Stimulated activated CD8-positive, alpha-beta memory T cell treated with anti-CD3 and anti-CD28 coated beads, Interleukin-7, amount 100 ng/mL, for 4 hours (primary cell): ENCODE results near the gene NSFL1C.

Source experiments
- DNase-seq, 2 donors: peaks; one replicate each; pipeline ENCODE4 v3.0.0-alpha.2; 2020; ENCODE audit warnings: low read depth in 2 of 2

The NSFL1C gene

DNA sequence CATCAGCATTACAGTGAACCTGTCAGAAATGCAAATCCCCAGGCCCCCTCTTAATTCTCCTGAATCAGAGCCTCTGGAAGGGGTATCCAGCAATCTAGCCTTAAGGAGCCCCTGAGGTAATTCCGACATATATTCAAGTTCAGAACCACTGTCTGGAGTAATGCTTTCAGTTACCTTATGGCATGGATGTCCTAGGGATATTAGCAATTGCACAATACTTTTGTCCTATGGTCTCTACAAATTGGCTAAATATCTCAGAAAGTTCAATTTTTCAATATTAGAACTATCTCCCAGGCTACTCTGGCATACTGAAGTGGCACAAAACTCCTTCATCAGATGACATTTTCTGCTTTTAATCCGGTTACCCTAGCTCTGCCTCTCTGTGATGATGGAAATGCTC, 6.4 kb downstream of the NSFL1C start:
- no peak for DNase-seq

DNA sequence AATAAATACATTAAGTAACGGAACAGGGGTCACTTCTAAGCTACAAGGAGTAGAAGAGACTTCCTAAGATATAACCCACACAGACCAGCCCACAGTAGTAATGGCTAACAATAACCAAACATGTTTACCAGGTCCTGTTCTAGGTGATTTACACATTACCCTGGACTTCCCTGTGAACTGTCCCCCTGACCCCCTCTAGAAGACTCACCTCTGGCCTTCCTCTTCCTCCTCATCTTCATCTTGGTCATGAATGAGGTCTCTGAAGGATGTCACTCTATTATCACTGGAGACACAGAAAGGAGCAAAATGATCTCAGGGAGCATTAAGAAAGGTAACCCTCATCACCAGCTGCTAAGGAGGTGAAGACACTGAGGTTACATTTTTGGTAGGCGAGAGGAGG, 8.7 kb downstream of the NSFL1C start:
- no peak for DNase-seq

DNA sequence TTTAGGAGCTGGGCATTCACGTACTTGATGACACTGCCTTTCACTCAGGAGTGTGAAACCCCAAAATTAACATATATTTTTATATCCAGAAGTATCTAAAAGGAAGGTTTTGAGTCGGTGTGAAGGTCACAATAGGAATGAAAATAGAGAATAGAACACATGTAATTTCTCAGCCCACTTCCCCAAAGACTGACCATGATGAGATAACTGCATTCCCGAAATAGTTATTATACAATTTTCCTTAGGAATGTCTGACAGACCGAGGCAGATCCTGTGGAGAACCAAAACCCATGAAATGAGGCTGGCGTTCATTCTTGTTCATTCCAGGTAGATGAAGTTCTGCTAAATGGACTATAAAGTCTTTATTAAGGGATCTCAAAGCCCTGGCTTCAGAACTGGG, 10.3 kb downstream of the NSFL1C start:
- DNase-seq = no peak

DNA sequence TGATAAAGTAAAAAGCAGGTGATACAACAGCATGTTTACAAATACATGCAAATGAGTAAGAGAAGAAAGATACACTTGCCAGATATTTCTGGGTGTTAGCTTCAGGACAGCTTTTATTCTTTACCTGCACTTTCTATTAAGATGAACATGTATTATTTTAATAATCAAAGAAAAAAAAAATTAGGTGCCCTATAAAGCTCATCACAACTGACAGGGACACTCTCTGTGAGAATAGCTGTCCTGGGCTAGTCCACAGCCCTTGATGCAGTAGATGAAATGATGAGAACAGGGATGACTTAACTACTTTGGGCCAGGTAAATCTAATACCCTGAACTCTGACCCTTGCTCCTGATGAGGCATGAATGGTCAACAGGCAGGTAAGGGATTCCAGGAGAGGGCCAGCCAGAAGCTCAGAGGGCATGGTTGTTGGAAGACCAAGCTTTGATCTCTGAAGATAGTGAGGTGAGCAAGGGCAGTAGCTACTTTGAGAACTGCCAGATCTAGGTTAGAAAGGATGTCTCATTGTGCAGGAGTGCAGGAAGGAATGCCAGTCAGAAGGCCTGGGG, 15.6 kb downstream of the NSFL1C start:
- no peak for DNase-seq

DNA sequence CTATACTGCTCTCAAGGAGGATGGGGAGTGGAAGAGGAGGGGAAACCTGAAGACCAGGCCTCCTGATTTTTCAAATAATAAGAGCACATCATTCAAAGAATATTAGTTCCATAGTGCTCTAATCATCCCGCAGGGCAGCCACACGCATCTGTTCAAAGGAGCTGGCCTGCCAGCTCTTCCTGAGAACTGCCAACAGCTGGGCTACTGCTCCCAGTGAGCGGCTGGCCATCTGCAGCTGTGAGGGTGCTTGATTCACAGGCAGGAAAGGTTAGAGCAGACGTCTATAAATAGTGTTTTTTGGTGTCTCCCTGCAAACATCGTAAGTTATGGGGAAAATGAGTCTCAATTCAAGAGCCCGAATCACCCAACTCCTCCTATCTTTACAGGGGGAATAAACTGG, 17.3 kb downstream of the NSFL1C start:
- no peak for DNase-seq

DNA sequence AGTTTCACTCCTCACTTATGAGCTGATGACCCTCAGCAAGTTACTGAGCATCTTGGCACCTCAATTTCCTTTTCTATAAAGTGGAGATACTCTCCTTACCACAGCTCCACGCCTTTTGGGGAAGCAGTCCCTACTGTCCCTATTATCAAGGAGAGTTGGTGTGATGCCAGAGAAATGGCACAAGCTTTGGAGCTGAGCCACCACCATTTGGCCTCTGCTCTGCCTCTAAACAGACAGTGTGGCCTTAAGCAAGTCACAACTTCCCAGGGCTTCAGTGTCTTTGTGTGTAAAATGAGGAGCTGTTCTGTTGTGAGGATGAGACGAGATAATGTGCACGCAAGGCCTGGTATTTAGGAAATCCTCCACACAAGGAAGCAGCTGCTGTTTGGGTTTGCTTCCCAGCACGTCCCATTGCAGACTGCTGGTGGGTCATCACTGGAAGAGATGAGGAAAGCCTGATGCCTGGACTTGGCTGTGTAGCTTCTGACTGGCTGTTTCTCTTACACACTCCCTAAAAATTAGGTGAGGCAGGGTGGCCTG, 18.5 kb downstream of the NSFL1C start:
- DNase-seq = no peak

DNA sequence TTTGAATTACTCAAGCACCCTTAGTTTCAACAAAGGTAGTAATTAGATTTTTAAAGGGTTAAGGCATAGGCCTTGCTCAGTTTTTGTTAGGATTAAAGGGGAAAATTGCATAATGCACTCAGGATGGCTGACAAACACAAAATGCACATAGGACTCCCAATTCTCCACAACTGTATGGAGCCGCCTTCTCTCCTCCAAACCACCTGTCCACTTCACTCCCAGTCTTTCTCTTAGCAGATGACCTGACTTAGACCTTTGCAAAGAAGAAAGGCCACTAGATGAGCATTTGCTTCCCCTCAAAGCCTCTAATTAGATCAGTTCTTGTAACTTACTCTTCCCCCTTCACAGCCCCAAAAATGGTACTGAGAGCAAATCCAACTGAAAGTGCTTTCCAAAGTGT, 20.1 kb downstream of the NSFL1C start:
- no peak for DNase-seq

DNA sequence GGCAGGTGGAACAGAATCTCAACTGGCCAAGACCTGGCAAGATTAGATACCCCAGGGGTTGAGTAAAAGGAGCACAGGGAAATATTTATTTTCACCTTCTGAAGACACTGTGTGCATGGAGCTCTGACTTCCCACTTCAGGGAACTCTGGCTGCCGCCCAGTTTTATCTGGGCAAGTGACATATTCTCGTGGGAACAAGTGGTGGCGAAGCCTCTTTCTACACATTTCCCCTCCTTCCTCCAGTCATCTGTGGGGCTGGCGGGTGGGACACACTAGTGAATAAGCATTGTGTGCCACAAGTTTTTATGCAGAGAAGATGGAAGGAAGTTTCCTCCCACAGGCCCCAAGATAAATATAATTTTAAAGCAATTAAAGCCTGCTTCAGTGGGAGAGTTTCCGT, 23.6 kb downstream of the NSFL1C start:
- no peak for DNase-seq

DNA sequence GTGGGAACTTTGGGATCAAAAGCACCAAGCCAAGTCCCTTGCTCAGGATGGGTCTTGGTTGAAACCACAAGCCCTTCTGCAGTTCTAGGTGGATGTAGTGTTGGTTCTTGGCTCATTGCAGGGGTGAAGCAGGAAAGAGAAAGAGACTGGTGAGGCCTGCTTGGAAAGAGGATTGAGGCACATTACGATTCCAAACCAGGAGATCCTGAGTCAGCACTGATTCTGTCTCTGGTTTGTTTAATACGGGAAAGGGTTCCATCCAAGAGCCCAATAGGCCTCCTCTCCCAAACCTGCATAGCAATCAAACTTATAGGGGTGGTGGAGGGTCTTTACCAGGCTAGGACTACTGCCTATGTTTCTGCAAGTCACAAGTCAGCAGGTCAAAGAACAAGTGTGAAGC, 24.3 kb downstream of the NSFL1C start:
- no peak for DNase-seq

DNA sequence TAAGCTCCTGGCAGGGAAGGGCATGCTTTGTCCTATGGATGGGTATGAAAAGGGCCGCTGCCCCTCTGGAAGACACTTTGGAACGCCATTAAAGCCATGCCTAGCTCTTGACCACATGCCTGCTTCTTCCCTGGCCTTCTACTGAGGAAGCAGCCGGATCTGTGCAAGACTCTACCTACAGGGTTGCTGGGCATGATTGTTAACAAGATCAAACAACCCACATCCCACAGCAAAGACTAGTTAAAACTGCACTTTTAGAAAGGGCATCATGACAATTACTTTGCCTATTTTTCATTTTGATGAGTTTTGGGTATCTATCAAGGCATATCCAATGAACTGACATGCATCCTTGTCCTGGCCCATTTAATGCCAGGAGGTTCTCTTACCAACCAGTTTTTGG, 25.5 kb downstream of the NSFL1C start:
- no peak for DNase-seq

DNA sequence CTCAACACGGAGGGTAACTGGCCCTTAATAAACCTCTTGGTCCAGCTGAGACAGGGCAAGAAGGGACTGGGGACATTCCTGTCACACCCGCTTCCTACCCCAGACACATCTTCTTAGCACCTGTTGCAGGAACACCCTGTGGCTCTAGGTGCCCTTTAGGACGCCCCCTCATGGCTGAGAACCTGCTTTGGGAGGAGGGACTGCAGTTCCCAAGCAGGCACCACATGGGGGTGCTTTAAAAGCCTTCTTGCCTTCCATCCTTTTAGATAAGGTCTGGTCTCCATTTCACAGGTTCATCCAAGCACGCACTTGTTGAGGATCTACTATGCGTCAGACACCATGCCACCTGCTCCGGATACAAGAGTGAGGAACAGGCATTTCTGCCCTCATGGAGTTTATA, 26.6 kb downstream of the NSFL1C start:
- no peak for DNase-seq

DNA sequence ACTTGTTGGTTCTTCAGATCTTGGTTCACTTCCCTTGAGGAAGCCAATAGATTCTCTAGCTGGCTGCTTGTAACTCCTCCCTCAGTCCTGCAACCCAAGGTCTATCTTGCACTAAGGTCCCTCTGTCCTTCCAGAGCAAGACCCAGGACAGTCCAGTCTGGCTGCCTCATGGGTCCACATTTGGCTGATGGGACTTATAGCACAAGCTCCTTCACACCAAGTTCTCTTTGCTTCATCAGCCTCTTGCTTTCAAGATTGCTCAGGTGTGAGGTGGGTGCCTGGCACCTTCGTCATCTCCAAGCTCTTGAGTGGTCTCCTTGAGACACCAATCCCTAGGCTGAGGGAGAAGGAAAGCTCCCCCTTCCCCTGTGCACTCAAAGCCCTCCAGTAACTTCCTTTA, 28.3 kb downstream of the NSFL1C start:
- DNase-seq = no peak

DNA sequence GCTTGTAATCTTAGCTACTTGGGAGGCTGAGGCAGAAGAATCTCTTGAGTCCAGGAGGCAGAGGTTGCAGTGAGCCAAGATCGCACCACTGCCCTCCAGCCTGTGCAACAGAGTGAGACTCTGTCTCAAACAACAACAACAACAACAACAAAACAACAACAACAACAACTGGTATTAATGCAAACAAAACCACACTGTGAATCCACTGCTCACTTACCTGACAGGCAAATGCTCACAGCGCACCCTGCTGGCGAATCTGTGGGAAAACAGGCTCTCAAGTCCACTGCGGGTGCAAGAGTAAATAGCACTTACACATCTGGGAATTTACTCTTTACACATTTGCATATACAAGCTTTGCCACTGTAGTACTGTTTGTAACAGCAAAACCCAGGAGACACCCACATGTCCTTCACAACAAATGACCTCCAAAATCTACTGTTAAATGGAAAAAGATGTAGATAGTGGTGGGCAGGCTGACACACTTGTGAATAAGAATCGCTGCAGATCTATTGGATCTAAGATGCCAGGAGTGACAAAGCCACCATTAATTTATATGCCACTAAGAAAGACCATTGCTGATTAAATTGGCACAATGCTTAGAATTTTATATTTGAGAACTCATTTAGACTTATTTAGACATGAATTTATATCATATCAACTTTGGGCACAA, 29.3 kb downstream of the NSFL1C start:
- DNase-seq = peak; percentile 63 to 70

DNA sequence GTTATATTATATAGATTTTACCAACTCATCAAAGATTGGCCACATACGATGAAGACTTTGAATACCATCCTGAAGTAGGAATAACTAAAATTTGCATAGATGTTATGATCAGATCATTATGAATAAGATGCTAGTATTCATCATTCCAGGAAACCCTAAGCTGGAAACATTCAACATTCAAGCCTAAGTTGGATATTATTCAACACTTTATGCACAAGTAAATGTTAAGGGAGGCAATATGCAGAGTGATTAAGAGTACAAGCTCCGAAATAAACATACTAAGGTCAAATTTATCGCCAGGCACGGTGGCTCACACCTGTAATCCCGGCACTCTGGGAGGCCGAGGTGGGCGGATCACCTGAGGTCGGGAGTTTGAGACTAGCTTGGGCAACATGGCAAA, 30.4 kb downstream of the NSFL1C start:
- no peak for DNase-seq

DNA sequence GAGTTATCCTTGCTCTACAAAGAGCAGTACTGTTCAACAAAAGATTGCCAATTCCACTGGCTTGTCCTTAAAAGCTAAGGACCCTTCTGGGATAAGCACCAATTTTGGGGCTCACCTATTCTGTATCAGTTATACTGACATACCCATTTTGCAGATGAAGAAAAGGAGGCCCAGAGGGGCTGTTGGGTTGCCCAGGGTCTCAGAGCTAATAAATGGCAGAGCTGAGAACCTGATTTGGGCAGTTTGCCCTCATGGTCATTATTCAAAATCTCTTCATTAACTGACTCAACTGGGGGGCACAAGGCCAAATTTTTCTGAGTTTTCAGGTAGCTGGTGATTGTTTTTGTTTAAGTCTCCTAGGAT, 31.3 kb downstream of the NSFL1C start:
- no peak for DNase-seq

DNA sequence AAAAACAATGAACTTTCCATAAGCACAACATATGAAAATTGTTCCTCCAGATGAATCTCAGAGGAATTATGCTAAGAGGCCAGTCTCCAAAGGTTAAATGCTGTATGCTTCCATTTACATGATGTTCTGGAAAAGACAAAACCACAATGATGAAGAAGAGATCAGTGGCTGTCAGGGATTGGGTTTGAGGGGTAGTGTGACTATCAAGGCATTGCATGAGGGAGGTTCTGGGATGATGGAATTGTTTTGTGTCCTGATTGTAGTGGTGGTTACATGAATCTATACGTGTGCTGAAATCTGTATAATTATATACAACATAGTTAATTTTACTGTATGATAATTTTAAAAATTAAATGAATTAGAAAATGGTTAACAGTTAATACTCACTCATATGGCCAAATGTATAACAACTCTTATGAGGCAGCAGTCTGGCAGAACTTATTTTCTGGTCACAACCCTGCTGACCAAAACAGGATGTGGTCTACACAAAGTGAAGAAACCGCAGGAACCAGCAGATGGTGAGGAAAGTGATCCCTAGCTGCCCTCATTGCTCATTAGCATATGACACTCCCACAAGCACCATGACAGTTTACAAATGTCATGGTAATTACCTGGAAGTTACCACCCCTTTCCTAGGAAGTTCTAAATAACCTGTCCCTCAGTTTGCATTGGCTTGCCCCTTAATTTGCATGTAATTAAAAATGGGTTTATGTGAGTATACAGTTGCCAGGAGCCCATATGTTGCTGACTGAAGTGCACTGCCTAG, 31.9 kb downstream of the NSFL1C start:
- DNase-seq = peak; percentile 20 to 52

DNA sequence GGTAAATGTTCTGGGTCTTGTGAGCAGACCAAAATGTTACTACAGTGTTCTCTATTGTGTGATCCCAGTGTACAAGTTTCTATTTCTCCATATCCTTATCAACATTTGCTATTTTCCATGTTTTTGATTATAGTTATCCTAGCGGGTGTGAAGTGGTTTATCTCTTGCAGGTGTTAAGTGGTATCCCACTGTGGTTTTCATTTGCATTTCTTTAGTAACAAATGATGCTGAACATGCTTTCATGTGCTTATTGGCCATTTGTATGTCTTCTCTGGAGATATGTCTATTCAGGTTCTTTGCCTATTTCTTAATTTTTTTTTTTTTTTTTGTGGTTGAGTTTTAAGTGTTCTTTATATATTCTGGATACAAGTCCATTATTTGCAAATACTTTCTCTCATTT, 35.5 kb downstream of the NSFL1C start:
- DNase-seq = no peak

DNA sequence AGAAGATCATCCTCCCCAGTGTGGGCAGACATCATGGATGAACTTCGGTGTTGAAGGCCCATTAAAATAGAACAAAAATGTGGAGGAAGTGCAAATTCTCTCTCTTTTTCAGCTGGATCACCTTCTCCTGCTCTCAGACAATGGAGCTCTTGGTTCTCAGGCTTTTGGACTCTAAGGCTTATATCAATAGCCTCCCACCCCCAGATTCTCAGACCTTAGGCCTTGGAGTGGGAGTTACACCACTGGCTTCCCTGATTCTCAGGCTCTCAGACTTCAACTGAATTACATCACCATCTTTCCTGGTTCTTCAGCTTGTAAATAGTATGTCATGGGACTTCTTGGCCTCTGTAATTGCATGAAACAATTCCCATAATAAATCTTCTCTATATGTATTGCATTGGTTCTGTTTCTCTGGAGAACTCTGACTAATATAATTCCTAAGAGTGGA, 36.6 kb downstream of the NSFL1C start:
- DNase-seq = no peak

DNA sequence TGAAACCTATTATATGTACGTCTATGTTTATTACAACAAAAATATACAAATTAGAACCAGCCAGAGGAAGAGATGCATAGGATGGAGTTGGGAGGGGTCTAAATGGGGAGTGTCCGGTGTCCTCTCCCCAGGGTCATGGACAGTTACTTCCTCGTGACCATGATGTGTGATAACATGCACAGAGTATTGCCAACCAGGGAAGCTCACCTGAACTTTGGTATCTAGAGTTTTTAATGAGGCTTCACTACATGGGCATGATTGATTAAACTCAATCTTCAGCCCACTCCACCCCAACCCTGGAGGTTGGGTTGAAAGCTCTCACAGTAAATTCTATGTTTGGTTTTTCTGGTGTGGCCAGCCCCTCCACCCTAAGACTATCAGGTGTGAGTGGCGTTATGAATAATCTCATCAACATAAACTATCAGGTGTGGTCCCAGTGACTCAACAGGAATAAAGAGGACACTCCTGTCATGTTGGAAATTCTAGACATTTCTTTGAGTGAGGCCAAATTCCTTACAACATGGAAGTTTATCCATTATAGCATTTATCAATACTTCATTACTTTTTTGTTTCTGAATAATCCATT, 37.4 kb downstream of the NSFL1C start:
- no peak for DNase-seq

DNA sequence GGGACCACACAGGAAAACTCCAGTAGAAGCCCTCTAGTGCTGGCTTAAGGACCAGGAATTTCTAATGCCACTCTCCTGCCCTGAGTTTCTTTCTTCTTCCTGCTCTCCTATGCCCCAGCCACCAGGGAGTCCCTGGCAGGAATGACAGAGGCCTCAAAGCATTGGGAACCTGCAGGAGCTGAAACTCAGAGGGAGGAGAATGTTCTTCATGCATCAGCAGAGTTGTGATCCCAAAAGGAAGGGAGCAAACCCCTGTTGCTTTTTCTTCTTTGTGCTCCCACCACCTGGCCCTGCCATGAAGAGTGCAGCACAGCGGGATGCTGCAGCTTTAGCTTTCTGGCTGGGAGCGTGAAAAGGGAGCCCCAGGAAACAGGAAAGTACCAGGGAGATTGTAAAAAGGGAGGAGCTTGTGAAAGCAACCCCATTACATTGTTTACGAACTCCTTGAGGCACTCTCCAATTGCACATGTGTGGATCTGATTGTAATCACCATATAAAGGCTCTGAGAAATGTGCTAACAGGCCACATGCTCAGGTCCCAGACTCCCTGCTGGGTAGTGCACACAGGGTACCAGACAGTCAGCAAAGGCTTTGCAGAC, 39.1 kb downstream of the NSFL1C start:
- no peak for DNase-seq

DNA sequence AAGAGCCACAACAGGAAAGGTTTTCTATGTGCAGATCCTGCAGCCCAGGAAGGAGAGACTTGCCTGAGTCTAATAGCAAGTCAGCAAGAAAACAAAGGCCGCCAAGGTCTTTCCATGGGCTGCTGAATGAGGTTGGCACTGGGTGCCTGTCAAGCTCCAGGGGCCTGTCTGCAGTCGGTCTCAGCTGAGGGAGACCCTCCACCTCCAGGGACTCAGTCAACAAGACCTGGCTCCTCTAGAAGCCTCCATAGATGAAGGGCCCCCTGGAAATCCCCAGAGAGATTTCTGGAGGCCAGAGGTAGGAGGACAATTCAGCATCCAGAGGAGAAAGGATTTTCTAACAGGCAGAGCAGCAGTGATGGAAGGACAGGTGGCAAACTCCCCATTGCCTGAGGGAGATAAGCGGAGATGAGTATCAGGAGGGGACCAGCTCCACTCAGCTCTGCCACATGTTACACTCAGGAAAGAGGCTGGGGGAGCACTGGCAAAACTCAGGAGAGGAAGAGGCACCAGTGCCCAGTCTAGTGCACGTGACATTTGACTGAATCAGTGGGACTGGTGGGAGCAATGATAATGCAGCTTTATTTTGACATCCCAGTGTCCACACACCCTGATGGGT, 40.3 kb downstream of the NSFL1C start:
- no peak for DNase-seq

DNA sequence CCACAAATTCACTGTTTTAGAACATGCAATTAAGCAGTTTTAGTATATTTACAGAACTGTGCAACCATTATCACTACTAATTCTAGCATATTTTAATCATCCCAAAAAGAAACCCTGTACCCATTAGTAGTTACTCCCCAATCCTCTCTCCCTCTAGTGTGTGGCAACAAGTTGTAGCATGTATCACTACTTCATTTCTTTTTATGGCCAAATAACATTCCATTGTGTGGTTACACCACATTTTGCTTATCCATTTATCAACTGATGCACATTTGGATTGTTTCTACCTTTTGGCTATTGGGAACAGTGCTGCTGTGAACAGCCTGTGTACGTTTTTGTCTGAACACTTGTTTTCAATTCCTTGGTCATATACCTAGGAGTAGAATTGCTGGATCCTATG, 42.3 kb downstream of the NSFL1C start:
- no peak for DNase-seq
